HG03039 (cell line): ENCODE results near the gene ZC2HC1B.
A peak's percentile ranks its signal among the peaks of the same experiment; 100 is the strongest.
"Not testable (repeated sequence)": the region's sequence is repeated elsewhere in the genome, so short reads cannot be mapped to it uniquely, and the experiment has no call there.

Experiments used
- ATAC-seq: cut with Tn5 transposase; IDR thresholded peaks from one replicate; pipeline ENCODE4 v1.9.1; 2021; ENCODE audit warnings: mild to moderate bottlenecking, moderate library complexity; ENCODE audit not compliant: unreplicated experiment

The ZC2HC1B gene

DNA sequence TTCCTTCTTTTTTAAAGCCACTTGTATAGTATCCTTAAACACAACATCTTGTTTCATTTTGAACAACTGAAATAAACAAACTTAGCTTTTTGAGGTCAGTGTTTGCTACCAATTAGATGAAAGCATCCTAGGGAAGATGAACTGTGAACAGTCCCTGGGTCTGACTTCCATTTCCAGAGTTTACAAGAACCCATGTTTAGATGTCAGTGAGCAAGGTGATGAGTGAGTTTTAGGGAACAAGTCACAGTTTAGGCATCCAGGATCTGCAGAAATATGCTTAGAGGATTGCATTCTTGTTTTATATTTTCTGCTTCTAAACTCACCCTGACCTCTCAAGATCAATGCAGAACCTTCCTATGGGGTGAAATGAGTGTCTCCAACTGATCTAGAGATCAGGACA lies 3.0 kb downstream of the ZC2HC1B start:
- ATAC-seq: no peak

DNA sequence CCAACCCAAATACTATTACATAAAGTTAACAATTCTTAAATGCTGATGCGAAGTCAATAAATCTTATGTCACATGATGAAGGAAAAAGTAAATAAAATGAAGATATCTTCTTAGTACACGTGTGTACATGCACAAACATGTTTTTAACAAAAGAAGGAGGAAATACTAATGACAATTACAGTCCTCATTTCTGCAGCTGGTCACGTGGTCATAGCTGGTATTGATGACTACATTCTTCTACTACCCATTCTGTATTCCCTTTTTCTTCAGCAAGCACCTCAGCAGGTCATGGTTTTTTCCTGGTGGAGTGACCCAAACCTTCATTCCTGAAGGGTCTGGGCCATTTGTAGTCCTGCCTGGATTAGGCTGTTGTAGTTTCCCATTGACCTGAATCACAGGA lies 4.5 kb downstream of the ZC2HC1B start:
- ATAC-seq: not testable (repeated sequence)

DNA sequence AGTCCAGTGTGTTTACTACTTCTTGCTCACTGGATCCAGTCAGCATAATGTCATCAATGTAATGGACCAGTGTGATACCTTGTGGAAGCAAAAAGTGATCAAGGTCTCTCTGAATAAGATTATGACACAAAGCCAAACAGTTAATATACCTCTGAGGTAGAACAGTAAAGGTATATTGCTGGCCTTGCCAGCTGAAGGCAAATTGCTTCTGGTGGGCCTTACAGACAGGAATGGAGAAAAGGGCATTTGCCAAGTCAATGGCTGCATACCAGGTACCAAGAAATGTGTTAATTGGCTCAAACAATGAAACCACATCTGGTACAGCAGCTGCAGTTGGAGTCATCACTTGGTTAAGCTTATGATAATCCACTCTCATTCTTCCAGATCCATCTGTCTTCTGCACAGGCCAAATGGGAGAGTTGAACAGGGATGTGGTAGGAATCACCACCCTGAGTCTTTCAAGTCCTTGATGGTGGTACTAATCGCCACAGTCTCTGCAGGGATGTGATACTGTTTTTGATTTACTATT lies 7.0 kb downstream of the ZC2HC1B start:
- not testable (repeated sequence) for ATAC-seq

DNA sequence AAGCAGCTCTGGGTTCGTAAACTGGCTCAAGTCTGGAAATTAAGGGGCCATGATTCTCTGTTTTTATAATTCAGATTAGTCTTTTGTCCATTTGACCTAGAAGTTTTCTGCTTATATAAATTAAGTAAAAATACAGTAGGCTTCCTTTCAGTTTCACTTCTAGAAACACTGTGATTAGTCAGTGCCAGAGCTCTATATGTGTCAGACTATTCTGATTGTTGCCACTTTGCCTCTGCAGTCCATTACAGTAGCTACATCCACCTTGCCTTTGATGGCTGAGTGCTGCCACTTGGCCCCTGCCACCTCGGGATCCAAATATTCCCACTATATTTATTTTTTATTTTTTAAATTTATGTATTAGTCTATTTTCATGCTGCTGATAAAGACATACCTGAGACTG lies 7.9 kb downstream of the ZC2HC1B start:
- ATAC-seq: peak; percentile 99

DNA sequence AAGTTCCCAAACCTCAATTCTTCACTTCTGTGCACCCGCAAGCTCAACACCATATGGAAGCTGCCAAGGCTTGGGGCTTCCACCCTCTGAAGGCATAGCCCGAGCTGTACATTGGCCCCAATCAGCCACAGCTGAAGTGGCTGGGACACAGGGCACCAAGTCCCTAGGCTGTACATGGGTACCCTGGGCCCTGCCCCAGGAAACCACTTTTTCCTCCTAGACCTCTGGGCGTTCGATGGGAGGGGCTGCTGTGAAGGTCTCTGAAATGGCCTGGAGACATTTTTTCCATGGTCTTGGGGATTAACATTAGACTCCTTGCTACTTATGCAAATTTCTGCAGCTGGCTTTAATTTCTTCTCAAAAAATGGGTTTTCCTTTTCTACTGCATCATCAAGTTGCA lies 9.3 kb downstream of the ZC2HC1B start:
- ATAC-seq: not testable (repeated sequence)

DNA sequence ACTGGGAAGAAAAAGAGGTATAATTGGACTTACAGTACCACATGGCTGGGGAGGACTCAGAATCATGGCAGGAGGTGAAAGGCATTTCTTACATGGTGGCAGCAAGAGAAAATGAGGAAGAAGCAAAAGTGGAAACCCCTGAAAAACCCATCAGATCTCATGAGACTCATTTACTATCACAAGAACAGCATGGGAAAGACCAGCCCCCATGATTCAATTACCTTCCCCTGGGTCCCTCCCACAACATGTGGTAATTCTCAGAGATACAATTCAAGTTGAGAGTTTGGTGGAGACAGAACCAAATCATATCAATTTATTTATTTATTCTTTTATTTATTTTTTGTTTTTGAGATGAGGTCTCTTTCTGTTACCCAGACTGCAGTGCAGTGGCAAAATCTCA lies 10.2 kb downstream of the ZC2HC1B start:
- ATAC-seq: not testable (repeated sequence)

DNA sequence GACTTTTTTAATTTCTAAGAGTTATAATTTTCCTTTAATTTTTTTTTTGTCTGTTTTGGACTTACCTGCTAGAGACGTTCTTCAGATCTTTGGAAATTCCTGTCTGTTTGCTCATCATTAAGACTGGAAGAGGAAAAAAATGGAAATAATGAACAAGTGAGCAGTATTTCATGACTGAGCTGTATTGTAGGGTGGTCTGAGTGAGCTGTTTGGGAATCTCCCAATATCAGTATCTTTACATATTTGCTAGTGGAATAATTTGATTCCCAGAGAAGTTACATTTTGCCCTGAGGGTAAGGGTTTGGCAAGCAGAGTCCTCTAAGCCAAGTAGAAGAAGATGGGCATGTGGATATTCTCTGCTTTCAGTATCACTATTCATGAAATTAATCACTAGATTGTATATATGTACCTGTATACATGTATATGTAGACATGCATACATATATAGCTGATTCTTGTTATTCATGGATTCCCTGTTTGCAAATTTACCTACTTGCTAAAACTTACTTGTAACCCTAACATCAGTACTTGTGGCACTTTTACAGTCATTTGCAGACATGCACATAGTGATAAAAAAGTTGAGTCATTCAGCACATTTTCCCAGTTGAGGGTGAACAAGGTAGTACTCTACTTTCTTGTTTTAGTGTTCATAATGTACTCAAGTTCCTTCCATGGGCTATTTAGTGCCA lies 13.5 kb downstream of the ZC2HC1B start:
- ATAC-seq: no peak

DNA sequence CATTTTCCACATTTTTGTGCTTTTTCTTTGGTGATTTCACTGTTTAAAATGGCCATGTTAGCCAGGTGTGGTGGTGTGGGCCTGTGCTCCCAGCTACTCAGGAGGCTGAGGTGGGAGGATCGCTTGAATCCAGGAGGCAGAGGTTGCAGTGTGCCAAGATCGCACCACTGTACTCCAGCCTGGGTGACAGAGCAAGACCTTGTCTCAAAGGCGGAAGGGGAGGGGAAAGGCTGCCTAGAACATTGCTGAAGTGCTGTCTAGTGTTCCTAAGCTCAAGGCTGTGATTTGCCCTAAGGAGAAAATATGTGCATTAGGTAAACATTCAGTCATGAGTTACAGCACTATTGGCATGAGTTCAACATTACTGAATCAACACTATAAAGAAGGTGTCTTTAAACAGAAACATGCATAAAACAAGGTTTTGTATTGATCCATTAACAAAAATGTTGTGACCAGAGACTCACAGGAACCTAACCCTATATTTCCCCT lies 14.0 kb downstream of the ZC2HC1B start:
- no peak for ATAC-seq

DNA sequence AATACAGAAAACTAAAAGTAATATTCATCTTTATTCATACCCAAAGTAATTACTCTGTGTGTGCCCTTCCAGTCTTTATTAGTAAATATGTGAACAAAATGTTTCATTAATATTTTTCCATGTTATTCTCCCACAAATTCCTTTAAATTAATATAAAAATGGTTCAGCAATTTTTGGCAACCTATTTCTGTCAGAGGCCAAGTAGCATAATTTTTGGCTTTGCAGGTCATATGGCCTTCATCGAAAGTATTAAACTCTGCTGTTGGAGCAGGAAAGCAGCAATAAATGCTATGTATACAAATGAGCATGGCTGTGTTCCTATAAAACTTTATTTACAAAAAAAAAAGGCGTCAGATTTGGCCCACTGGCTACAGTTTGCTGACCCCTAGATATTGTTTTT lies 16.1 kb downstream of the ZC2HC1B start:
- no peak for ATAC-seq

DNA sequence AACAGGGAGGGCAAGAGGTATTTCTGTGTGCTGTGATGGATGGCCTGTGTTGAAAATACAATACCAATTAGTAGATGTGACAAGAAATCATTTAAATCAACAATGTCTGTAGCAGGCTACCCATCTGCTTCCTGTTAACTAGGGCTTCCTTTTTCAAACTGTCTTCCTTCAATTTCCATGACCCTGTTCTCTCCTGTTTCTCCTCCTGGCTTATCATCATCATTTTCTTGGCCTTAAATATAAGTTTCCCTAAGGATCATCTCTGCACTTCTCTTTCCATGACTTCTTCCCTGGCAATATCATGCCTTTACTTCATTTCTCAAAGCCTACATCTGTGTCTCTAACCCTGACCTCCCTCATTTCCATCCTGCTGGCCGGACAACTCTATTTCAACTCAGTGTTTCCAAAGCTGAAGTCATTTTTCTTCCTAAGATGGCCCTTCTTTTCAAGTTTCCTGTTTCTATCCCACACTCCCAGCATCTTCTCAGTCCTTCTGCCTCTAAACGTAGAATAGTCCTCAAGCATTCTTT lies 18.2 kb downstream of the ZC2HC1B start:
- no peak for ATAC-seq

DNA sequence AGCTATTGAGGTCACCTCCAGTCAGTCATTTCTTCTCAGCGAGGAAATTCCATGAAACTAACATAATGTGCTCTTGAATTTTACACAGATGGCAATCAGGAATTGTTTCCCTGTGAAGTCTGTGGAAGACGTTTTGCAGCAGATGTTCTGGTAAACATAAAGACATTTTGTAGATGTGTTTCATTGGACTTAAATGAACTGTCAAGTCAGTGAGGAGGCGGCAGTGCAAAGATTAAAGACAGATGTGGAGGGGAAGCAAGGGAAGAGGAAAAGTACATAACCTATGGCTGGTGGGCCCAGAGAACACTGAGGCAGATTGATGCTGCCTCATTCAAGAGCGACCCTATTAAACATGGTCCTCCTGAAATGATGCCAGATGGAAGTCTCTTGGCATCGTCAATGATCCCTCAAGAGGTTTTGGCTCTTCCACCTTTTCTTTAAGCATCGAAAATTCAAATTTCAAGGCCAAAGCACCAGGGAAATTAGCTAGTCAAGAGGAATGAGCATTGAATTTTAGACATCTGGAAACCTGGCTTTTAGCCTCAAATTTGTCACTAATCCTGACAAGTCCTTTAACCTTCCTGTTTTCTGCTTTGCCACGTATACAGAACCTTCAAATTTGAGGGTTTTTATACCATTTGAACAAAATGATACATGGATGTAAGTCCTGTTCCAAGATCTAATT lies 20.1 kb downstream of the ZC2HC1B start:
- ATAC-seq: no peak

DNA sequence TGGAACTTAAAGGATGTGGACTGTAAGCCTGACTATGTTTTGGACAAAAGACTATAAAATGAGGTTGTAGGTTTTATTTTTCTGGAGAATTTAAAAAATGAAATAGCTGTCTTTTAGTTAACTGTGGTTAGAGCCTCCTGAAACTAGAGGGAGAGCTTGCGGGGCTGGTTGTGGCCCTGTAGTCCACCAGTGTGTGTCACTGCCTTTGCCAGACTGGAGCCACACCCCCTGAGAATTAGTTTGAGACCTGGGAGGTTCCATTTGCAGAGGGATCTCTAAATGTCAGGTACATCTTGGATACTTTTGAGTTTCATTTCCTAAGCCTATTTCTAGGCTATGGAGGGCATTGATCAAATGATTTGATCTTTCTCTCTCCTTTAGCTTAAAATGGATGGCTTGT lies 20.8 kb downstream of the ZC2HC1B start:
- ATAC-seq: no peak

DNA sequence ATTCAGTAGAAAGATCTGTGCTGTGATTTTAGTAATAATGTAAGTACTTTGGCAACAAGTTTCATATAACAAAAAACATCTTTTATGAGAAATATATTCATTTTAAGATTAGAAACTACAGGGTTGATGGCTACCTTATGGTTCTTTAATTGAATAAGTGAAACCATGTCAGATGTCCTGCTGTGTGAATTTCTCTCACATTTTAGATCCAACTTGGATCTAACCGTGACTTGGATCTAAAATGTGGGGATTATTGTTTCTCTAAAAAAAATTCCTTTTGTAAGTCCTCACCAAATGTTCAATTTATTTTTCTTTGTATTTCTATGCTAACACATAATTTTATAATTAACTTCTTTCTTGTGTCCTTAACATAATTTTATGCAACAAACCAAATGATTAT lies 30.4 kb downstream of the ZC2HC1B start:
- no peak for ATAC-seq

DNA sequence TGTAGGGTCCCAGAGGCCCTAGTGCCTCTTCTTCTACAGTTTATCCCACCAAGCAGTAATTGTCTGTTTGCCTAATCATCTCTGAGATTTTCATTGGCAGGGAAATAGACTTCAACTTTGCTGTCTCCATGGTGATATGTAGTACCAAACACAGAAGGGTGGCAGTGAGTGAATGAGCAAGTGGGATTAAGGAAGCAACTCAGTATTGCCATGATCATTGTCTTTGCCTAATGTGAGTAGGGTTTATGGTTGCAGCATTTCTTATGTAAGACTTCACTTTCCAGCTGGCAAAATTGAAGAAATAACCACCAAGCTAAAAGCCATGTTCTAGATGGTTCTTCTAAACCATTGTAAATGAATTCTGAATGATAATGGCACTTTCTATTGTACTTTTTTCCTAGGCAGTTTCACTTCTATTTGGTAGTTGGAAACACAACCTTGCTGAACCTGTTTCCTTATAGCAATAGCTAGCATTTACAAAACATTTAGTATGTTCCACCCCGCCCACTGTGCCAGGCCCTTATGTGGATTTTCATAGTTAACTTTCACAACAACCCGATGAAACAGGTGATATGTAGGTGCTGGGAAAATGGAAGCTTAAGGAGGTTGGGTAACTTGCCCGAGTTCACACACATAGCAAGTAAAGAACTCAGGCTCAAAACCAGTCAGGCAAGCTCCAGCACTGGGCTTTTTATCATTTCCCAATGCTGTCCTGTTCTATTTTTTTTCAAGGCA lies 32.0 kb downstream of the ZC2HC1B start:
- no peak for ATAC-seq

DNA sequence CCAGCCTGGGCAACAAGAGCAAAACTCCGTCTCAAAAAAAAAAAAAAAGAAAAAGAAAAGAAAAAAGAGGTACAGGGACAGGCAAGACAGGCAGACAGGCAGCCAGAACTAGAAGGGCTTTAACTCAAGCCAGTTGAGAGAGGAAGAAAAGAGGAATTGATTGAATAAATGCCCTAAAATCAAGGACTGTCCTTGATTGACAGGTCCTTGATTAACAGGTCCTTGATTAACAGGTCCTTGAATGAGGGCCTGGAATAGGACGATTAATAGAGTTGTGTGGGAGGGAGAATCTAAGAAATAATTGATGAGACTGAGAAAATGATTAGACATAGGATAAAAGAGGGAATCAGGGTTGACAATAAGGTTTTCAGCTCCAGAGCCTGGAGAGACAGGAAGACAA lies 36.1 kb downstream of the ZC2HC1B start:
- no peak for ATAC-seq

DNA sequence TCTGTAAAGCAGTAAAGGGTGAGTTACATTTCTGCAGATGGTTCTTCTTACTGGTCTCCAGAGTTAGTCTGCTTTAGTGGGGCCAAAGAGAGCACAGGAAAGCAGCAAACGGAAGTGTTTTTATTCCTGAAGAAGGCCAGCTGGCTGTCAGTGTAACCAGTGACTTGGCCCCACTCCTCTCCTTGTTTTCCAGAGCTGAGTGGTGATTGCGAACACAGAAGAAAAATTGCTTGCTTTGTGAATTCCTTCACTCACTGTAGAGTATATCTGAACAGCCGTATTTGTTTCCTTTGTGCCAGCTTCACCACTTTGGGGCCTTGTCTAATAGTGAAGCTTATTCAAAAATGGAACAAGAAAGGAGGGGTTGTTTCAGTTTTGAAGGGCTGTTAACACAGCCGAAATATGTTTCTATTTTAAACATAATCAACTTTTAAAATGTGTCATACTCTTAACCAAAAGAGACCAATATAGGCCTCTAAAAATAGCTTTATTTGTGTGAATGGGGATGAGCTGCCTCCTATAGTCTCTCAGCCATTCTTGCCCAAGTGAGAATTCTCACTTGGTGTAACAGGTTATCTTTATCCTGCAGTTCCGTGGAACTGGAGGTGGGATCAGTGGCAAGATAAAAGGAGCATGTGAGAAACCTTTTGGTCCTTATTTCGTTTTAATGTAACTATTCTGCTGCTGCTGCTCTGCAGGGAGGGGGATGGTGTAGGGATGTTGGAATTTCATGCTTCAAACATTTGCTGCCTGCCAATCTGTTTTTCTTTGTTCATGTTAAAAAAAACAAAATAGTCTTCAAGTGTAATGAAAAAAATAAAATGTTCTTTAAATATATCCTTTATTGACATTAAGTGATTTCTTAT lies 37.8 kb downstream of the ZC2HC1B start:
- peak; percentile 91 for ATAC-seq

DNA sequence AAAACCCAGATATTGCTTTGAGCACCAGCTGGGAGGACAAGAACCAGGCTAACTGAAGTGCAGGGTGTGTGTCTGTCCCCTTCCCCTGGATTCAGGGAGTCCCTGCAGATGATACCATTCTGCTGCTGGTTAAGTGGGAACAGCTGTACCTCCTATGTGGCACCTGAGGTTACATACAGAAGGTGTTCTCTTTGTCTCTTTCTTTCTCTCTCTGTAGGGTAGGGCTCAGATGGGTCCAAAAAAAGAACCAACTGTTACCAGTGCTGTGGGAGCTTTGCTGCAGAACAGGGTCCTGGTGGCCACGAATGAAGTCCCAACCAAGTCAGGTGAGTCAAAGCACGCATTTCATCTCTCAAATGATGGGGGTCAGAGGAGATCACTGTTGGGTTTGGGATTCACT lies 38.6 kb downstream of the ZC2HC1B start:
- ATAC-seq: no peak

DNA sequence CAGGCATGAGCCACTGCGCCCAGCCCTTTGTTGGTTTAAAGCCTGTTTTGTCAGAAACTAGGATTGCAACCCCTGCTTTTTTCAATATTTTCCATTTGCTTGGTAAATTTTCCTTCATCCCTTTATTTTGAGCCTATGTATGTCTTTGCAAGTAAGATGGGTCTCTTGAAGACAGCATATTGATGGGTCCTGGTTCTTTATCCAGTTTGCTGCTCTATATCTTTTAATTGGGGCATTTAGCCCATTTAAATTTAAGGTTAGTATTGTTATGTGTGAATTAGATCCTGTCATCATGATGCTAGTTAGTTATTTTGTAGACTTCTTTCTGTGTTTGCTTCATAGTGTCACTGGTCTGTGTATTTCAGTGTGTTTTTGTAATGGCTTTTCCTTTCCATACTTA lies 46.8 kb downstream of the ZC2HC1B start:
- ATAC-seq: no peak

DNA sequence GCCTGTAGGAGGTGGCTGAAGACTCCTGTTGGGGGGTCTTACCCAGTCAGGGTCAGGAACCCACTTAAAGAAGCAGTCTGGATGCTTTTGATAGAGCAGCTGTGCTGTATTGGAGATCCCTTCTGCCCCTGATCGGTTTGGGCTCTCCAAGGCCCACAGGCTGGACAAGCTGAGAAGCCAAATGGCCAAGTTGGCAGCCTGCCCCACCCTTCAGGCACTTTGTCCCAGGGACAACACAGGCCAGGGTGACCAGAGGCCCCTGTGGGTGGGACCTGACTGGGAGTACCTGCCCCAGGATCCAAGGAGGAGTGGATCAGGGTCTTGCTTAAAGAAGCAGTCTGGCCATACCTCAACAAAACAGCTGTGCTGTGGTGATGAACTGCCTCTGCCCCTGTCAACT lies 48.4 kb downstream of the ZC2HC1B start:
- ATAC-seq: no peak

DNA sequence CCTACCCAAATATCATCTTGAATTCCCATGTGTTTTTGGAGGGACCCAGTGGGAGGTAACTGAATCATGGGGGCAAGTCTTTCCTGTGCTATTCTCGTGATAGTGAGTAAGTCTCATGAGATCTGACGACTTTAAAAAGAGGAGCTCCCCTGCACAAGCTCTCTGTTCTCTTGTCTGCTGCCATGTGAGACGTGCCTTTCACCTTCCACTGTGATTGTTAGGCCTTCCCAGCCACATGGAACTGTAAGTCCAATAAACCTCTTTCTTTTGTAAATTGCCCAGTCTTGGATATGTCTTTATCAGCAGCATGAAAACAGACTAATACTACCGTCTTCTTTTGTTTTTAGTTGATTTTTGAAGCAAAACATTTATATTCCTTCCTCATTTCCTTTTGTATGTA lies 52.8 kb downstream of the ZC2HC1B start:
- not testable (repeated sequence) for ATAC-seq
